ENCODE measurements around the gene SLC17A9. TPM values are rescaled to one million over a fixed set of nuclear protein-coding genes. Genes with fewer than 3 reads are reported as not detected.

Gene SLC17A9
- total RNA-seq, 1 experiment from 2014 or later = 1.2 TPM

DNA sequence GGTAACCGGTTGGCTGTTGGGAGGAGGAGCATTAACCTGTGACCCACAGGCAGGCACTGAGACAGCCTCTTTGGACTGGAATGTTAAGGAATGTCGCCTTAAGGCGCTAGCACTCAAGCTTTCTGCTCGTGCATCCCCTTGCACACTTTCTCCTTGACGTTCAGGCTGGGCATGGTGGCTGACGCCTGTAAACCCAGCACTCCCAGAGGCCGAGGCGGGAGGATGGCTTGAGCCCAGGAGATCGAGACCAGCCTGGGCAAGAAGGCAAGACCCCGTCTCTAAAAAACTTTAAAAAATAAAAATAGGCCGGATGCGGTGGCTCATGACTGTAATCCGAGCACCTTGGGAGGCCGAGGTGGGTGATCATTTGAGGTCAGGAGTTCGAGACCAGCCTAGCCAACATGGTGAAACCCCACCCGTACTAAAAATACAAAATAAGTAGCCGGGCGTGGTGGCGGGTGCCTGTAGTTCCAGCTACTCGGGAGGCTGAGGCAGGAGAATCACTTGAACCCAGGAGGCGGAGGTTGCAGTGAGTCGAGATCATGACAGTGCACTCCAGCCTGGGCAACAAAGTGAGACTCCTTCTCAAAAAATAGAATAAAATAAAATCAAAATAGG lies 16.4 kb upstream of the SLC17A9 start:
- DNase-seq (ENCODE audit: low spot score) = no peak
- in situ Hi-C loops (cut with HindIII; ENCODE audit: low sequenced_read_pairs) = no loop called here

GRCh38 chr20:62937268-62938104 lies 15.0 kb upstream of the SLC17A9 start:
- in situ Hi-C loops (cut with HindIII; ENCODE audit: low sequenced_read_pairs) = no loop called here
- peak; percentile 88 for DNase-seq (ENCODE audit: low spot score)

DNA sequence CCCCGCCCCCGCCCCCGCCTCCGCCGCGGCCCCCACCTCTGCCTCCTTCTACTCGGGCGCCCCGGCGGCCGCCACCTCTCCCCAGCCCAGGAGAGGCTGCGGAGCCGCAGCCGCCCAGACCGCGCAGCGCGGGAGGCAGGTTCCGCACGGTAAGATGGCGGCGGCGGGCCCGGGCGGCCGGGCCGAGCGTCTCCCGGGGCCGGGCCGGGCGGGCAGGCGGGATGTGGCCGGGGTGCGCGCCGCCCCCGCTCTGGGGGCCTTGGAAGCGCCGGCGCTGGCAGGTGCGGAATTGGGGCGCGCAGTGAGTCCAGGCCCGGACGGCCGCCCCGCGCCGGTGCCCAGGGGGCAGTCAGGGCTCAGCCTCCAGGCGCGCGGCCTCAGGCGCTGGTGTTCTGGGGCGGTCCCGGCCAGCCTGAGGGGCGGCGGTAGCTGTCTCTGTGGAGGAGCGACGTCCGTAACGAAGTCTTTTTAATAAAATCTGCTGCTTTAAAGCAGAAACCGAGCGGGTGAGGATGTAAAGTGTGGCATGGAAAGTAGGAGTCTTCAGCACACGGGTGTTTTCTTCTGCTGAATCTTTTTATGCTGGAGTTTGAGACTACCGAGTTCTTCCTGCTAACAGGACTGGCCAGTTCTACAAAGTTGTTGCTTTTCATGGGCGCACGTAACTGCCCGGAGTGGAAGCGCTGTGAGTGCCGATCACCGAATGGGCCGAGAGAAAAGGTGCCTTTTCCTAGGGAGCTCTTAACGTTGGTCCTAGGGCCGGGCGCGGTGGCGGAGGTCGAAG lies 14.2 kb upstream of the SLC17A9 start, which contains the start of gene GID8:
Gene GID8 (plus strand): TSS at position 43 of the 784 bp plus-strand sequence. CDS start 3,356 bp downstream, outside the sequence.
- in situ Hi-C loops (cut with HindIII; ENCODE audit: low sequenced_read_pairs) = no loop called here
- DNase-seq (ENCODE audit: low spot score) = peak; percentile 35

DNA sequence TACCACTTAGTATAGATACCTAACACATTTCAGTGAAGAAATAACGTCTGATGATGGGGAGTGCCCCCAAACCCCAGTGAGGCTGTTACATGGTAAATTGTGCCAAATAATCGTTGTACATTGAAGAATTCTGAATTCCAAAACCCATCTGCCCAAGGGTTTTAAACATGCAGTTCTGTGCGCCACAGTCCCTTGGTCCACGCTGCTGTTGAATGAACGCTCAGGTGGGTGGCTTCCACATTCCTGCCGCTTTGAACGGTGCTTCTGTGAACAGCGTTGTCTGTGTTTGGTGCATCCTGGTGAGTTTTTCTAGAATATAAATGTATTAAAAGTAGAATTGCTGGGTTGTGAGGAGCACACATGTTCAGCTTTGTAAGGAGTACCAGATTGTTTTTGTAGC lies 11.6 kb upstream of the SLC17A9 start:
- in situ Hi-C loops (cut with HindIII; ENCODE audit: low sequenced_read_pairs) = no loop called here

DNA sequence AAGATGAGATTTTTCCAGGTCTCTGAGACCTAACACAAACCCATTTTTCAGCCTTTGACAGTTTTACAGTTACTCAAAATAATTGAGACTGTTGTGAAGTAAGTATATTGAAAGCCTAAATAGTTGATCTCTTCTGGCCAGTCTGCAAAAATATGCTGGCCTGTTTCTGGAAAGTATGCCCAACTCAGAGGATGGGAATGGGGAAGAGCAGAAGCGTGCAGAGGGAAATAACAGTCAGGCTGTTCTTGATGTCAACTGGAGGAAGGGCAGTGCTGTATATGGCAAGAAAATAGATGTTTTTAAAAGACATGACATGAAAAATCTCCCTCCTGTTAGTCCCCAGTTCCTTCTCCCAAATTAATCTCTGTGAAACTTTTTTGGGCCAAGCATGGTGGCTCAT lies 10.7 kb upstream of the SLC17A9 start:
- in situ Hi-C loops (cut with HindIII; ENCODE audit: low sequenced_read_pairs) = no loop called here
- no peak for DNase-seq (ENCODE audit: low spot score)

More for the DNA sequence above, 11.6 kb upstream of the SLC17A9 start:
- DNase-seq (ENCODE audit: low spot score) = no peak

GRCh38 chr20:62942456-62942855 lies 10.1 kb upstream of the SLC17A9 start:
- no peak for DNase-seq (ENCODE audit: low spot score)
- in situ Hi-C loops (cut with HindIII; ENCODE audit: low sequenced_read_pairs) = no loop called here

DNA sequence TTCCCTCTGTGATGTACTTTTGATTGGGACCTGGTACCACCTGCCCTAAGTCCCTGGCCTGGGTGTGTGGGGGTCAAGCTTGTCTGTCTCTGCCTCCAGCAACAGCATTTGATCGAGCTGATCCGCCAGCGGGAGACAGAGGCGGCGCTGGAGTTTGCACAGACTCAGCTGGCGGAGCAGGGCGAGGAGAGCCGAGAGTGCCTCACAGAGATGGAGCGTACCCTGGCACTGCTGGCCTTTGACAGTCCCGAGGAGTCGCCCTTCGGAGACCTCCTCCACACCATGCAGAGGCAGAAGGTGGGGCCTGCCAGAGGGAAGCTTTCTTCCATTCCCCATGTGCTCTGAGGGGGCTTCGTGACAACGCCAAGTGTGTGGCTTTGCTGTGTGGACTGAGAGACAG lies 9.1 kb upstream of the SLC17A9 start:
- DNase-seq (ENCODE audit: low spot score) = no peak
- in situ Hi-C loops (cut with HindIII; ENCODE audit: low sequenced_read_pairs) = no loop called here

DNA sequence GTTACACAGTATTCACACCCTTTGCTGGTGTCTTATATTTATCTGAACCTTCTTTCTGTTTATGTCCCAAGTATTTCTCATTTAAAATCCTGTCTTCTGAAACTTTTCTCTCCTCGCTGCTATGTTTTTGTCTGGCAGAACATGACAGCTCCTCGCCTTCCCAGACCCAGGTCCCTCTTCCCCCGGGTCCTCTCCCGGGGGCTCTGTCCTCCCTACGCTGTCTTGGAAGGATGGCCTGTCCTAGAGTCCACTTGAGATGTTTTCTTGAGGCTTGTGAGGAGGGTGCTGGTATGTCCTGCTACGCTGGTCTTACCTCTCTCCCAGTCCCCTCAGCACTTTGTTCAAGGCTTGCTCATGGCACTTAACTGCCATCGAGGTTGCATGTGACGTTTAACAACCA lies 8.3 kb upstream of the SLC17A9 start:
- in situ Hi-C loops (cut with HindIII; ENCODE audit: low sequenced_read_pairs) = no loop called here
- no peak for DNase-seq (ENCODE audit: low spot score)

DNA sequence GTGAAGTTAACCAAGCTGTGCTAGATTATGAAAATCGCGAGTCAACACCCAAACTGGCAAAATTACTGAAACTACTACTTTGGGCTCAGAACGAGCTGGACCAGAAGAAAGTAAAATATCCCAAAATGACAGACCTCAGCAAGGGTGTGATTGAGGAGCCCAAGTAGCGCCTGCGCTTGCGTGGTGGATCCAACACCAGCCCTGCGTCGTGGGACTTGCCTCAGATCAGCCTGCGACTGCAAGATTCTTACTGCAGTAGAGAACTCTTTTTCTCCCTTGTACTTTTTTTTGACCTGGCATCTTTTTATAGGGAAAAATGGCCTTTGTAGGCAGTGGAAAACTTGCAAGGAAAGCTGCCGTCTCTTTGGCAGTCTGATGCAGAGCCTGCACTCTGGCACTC lies 7.8 kb upstream of the SLC17A9 start:
- DNase-seq (ENCODE audit: low spot score) = no peak
- in situ Hi-C loops (cut with HindIII; ENCODE audit: low sequenced_read_pairs) = no loop called here

DNA sequence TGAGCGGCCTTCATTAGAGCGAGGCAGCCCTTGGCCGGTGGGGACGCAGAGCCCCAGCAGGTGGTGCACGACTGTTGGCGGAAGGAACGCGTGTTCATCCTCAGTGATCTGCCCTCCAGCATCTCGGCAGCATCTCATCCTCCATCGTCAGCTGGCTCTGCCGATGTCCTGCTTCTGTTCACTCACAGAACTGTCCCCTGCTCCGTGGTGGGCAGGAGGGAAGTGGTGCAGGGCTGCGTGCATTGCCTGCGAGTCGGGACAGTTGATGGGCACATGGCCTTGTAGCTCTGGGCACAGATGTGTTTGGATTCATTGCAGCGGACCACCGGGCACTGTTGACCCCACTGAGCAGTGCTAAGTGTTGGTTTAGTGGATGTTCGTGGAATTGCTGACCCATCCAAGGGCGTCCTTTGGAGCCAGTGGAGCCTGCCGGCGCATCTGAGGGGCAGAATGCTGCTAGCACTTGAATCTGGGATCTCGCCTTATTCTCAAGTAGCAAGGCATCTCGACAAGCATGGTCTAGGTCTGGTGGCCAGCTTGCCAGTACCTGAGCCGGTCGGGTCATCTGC lies 6.7 kb upstream of the SLC17A9 start:
- no peak for DNase-seq (ENCODE audit: low spot score)
- in situ Hi-C loops (cut with HindIII; ENCODE audit: low sequenced_read_pairs) = no loop called here

GRCh38 chr20:62946918-62947317 lies 5.6 kb upstream of the SLC17A9 start:
- in situ Hi-C loops (cut with HindIII; ENCODE audit: low sequenced_read_pairs) = no loop called here
- no peak for DNase-seq (ENCODE audit: low spot score)

DNA sequence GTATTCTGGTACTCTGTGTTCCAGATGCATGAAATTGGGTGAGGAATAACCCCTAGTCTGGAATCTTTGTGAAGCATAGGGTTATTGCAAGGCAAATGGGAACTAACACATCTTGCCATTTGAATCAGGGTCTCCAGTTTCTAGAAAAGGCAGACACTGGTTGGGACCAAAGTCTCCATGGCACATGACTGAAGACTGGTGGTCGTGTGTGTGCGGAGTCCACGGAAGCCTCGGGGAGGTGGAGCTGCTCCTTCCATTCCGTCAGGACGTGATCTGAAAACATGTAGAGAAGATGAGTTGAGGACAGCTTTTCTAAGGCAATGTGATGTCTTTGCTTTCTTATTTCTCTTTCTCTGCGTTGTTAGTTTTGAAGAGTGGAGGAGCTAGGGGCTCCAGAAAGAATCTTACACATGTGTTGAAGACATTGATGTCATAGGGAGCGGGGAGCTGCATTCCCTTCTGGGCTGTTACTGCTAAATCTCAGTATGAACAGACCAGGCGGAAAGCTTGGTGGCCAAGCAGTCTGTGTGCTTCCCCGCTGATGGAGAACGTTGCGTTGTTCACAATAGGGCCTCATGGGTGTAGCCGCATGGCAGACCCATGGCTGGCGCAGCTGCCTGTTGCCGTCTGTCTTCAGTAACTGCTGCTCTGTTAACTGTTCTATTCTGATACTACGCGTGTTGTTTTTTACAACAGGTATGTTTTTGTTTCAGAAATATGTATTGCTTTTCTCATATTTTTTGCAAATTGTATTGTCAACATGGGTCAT lies 4.8 kb upstream of the SLC17A9 start:
- DNase-seq (ENCODE audit: low spot score) = no peak
- in situ Hi-C loops (cut with HindIII; ENCODE audit: low sequenced_read_pairs) = no loop called here

- in situ Hi-C loops (cut with HindIII; ENCODE audit: low sequenced_read_pairs) = no loop called here
- DNase-seq (ENCODE audit: low spot score) = no peak
These were observed 3.2 kb upstream of the SLC17A9 start for GRCh38 chr20:62949153-62949821.

DNA sequence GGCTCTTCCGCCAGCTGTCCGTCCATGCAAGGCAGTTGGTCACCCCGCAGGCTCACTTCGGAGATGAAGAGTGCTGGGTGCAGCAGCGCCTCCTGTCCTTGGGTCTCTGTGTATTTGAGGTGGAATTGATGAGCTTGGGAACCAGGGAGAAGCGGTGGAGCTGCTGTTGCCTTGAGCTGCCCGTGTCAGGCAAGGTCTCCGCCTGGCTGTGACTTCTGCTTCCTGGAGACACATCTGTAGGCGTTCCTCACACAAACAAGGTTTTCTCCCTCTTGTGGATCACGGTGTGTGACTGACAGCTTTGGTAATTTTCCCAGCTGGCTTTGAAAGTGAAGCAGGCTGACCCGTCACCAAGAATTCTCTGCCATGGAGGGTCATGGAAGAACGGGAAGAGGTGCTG lies 2.5 kb upstream of the SLC17A9 start:
- DNase-seq (ENCODE audit: low spot score) = no peak
- in situ Hi-C loops (cut with HindIII; ENCODE audit: low sequenced_read_pairs) = no loop called here

DNA sequence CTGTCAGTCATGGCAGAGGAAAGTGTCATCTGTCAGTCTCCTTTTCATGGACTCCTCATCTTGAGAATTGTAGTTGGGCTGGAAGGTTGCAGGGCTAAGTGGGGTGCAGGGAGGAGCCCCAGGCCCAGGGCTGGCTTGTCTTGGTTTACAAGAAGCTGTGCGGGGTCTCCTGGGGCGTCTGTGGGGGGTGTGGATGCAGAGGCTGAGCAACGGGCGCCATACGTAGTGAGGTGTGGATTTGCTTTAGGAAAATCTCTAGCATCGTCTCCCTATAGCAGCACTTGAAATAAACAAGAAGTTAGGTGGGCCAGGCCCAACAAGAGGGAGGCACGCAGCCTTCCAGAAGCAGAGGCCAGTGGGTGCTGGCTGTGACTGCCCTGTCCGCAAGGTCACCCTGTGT lies 1.8 kb upstream of the SLC17A9 start:
- in situ Hi-C loops (cut with HindIII; ENCODE audit: low sequenced_read_pairs) = no loop called here
- DNase-seq (ENCODE audit: low spot score) = no peak

- in situ Hi-C loops (cut with HindIII; ENCODE audit: low sequenced_read_pairs) = no loop called here
- DNase-seq (ENCODE audit: low spot score) = no peak
These were observed 1.2 kb upstream of the SLC17A9 start for GRCh38 chr20:62951143-62951895.

GRCh38 chr20:62951896-62952372 lies 575 bp upstream of the SLC17A9 start:
- in situ Hi-C loops (cut with HindIII; ENCODE audit: low sequenced_read_pairs) = no loop called here
- DNase-seq (ENCODE audit: low spot score) = no peak
